NCI-H524 (cell line): ENCODE results near the gene LAMA5.

Experiments used
- DNase-seq, 2 experiments: peaks; one replicate each; lab custom pipeline; 2025; lab: John Stamatoyannopoulos, UW

The LAMA5 gene

DNA sequence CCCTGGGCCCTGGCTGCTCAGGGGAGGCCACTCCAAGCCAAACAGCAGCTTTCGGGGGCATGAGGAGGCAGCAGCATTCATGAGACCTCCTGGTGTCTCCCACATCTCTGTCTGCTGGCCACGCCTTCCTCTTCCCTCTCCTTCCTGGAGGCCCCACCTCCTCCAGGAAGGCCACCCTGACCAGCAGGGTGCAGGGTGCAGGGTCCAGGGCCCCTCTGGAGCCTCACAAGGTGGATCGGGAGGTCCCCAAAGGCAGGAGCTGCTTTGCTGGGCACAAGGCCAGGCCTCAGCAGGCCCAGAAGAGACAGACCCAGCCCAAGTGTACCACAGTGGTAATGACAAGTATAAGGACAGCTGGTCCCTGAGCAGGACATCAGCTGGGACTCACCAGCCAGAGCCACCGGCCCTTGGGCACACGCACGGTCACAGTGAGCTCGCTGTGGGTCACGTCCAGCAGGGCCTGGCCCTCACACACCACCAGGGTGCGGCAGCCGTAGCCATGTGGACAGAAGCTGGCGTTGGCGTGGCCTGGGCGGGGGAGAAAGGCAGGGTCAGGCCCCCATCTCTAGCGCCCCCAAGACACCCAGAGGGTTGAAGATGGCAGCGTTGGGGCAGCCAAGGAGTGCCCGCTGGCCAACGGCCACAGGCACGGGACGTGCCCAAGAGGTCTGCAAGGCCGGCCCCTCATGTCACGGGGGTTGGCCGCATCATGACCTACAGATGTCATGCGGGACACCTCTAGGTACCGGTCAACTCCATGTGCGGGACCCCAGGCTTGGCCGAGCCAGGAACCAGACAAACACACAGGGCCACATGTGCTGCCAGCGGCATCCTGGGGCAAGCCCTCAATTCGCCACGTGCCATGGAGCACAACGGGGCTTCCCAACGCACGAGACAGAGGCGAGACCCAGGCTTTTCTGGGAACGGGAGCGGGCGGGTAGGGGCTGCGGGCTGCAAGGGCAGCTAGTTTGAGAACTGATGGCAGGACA is 37.4 kb downstream of the LAMA5 start:
- no peak for DNase-seq

GRCh38 chr20:62328684-62329388 is 38.3 kb downstream of the LAMA5 start:
- DNase-seq: no peak

GRCh38 chr20:62327726-62328495 is 39.2 kb downstream of the LAMA5 start:
- peak; percentile 45 to 82 for DNase-seq

DNA sequence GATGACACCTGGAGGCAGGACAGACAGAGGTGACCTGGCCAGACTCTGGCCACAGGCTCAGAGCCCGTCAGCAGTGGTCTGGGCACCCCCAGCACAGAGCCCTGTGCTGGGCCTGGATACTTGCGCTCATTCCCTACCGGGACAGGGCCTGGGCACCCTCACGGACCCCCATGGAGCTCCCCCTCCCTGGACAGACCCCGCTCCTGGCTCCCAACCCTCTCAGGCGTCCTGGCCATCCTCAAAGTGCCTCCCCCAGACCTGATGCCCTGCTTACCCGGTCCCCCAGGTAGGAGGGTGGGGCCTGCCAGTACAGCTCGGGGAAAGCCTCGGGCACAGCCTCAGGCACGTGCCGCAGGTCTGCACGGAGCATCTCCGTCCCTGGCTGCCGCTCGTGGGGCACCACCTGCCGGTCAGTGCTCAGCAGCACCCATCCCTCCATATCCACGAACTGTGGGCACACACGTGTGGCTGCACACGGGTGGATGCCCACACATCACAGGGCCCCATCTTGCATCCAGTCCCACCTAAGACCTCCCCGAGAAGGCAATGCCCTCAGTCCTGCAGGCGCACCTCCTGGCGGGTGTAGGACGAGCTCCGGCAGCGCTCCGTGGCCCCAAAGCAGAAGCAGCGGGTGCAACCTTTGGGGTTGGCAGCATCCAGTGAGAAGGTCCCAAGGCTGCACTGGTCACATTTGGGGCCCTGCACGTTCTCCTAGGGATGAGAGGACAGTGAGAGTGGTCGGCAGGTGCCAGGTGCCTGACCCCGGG is 40.0 kb downstream of the LAMA5 start:
- DNase-seq: no peak

DNA sequence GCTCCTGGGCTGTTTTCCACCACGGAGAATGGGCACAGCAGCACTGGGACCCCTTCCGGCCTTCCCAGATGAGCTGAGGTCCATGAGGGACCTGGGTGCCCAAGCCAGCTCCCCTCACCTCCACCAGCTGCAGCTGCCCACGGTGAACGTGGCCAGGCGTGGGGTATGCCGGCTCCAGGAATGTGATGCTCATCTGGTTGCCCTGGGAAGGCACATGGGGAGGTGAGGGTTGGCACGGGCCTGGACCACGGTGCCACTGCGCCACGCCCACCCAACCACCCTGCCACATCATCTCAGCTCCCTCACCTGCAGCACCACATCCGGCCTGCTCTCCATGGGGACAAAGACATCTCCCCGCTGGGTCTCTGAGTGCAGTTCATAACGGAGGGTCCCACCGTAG is 40.6 kb downstream of the LAMA5 start:
- no peak for DNase-seq

DNA sequence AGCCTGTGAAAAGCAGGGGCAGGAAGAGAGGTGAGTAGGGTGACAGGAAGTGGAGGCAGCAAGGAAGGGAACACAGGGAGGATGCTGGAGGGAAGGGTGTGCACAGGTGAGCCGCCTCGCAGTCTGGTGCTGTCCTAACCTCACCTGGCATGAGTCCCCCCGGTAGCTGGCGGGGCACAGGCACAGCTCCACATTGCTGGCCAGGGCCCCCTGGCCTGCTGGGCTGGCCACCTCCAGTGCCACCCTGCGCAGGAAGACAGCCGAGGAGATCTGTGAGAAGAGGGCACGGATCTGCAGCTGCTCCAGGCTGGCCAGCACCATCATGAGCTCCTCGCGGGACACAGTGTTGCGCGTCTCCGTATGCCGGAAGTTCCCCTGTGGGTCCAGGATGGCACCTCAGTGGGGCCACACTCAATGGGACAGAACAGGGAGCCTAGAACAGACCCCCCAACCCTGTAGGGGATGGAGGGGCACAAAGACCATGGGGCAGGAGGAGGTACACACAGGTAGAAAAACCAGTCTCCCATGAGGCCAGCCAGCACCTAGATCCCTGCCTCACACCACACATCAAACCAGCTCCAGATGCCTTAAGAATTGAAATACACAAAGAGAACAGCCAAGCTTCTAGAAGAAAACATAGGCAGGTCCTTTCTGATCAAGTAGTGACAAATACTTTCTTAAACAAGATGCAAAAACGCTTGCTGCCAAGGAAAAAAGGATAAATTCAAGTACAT is 41.8 kb downstream of the LAMA5 start:
- no peak for DNase-seq

DNA sequence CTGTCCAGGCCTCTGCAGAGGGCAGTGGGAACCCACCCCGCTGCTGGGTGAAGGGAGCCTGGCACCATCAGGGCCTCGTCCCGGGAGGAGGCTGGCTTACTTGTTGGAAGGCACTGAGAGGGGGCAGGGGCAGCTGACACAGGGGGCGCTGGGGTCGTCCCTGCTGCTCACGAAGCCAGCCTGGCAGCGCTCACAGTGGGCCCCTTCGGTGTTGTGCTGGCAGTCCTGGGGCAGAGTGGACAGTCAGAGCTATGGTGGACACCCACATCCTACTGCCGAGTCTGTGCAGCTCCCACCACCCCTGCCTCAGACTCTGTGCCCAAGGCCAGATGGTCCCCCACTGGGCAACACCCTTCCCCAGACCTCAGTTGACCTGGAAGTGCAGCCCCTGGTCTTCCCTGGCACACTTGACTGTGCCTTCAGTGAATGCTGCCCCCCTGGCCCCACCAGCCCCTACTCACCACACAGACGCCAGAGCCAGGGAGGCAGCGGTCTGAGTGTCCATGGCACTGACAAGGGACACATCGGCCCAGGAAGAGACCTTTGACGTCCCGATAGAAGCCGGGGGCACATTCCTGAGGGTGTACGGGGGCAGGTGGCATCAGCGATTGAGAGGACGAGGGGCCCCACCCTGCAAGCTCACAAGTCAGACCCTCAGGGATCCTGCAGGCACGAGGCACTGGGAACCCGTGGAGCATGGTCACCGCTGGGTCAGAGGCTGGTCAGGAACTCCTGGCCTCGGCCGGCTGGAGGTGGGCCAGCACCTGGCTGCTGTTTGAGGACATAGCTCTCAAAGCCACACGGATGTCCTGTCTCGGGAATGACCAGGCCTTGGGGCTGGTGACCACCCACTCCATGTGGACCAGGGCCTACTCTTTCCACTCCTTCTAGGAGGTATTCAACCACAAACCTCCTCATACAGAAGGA is 42.9 kb downstream of the LAMA5 start:
- no peak for DNase-seq

GRCh38 chr20:62323146-62323979 is 43.7 kb downstream of the LAMA5 start:
- no peak for DNase-seq

DNA sequence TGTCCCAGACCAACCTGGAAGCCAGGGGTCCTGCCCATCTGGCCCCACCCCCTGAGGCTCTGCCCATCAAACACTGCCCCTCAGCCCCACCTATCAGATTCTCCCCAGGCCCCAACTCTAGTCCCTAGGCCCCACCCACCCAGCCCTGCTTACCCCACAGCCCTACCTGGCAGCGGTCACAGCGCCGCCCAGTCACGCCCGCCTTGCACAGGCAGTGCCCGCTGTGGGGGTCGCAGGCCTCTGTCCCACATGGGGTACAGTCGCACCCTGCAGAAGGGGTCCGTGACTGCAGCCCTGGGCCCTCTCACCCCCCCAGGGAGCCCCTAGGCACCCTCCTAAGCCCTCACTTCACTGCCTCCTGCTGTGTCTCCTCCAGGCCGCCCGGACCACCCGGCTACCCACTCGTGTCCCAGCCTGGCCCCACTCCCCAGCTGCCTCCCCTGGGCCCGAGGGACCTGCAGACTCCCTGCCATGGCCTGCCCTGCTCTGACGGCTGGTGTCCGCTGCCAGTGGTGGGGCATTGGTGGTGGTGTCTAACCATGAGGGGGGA is 44.5 kb downstream of the LAMA5 start:
- DNase-seq: no peak

DNA sequence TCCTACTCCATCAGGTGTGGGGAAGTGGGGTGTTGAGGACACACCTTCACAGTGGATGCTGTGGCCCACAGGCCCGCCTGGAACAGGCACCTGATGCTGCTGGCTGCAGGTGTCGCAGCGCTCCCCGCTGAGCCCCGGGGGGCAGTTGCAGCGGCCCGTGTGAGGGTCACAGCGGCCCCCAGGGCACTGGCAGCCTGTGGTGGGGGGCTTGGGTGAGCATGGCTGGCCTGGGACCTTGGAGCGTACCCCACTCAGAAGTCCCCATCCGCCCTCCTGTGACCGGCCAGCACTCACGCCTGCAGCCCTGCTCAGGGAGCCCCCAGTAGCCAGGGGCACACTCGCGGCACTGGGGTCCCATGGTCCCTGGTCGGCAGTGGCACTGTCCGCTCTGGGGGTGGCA is 45.1 kb downstream of the LAMA5 start:
- DNase-seq: no peak

GRCh38 chr20:62321521-62321948 is 45.6 kb downstream of the LAMA5 start:
- DNase-seq: no peak

GRCh38 chr20:62320581-62321354 is 46.3 kb downstream of the LAMA5 start:
- no peak for DNase-seq

GRCh38 chr20:62319346-62319909 is 47.7 kb downstream of the LAMA5 start:
- DNase-seq: no peak

- no peak for DNase-seq
Observed at GRCh38 chr20:62318400-62319345, 48.4 kb downstream of the LAMA5 start.

DNA sequence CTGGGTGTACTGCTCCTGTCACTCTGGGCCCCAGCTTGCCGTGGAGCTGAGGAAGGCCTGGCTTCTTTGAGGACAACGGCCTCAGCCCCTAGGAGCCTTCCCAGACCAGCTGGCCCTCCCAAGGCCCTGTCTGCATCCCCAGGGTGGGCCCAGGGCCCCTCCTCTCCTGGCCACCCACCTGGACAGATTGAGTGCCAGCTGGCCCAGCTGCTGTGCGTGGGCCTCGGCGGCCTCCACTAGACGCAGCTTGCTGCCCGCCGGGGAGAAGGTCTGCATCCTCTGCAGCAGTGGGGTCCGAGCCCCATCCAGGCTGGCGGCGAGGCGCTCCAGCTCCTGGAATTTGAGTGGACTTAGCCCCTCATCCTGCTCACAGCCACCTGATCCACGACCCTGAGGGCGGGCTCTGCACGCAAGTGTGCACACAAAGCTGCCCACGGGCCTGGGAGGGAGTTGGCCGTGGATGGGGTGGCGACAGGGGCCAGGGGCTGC is 49.9 kb downstream of the LAMA5 start:
- DNase-seq: peak; percentile 65 to 85
